Measurements from ENCODE around the gene LRP2.
A peak's percentile ranks its signal among the peaks of the same experiment; 100 is the strongest.

DNA sequence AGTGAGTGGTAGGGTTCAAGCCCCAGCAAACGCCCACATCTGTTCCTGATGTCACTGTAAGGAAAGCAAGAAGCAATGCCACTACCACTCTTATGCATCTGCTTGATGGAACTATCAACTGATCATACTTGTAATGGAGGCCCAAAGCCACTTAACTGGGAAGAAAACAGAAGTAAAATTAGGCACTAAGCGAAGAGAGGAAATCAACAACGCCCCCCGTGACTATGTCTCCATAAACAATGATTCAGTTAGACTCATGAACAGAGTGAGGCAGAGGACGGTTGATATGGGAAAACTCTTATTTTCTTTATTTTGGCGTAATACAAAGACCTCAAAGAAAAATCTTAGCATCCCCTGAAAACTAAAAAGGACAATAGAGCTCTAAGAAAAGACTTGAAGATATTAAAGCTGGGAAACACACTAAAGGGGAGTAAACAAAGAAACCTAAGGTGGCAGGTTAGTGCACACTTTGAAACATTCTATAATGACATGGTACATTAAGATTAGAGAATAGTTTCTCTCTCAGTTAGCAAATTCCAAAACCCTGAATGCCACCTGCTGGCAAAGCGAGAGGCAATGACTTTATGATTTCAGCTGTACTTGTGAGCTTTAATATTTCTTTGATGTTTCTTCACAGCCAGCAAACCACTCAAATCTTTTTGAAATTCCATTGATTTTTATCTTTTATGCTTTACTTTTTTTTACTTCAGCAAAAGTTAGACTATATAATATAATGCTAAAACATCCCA, 86.5 kb downstream of the LRP2 start:
- TF ChIP-seq, protein P1, sequence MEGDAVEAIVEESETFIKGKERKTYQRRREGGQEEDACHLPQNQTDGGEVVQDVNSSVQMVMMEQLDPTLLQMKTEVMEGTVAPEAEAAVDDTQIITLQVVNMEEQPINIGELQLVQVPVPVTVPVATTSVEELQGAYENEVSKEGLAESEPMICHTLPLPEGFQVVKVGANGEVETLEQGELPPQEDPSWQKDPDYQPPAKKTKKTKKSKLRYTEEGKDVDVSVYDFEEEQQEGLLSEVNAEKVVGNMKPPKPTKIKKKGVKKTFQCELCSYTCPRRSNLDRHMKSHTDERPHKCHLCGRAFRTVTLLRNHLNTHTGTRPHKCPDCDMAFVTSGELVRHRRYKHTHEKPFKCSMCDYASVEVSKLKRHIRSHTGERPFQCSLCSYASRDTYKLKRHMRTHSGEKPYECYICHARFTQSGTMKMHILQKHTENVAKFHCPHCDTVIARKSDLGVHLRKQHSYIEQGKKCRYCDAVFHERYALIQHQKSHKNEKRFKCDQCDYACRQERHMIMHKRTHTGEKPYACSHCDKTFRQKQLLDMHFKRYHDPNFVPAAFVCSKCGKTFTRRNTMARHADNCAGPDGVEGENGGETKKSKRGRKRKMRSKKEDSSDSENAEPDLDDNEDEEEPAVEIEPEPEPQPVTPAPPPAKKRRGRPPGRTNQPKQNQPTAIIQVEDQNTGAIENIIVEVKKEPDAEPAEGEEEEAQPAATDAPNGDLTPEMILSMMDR (conservative IDR thresholded peaks at IDR 0.05; ENCODE audit: low read length), result peak; percentile 67
- no peak for TF ChIP-seq EZH2phosphoT487 (IDR thresholded peaks at IDR 0.05; ENCODE audit: borderline replicate concordance)

Data from Loucy (cell line).